Islet precursor cell (in vitro differentiated cells): Measurements from ENCODE around the gene BTBD2.
A peak's percentile ranks its signal among the peaks of the same experiment; 100 is the strongest.
"Not testable (repeated sequence)": the region's sequence is repeated elsewhere in the genome, so short reads cannot be mapped to it uniquely, and the experiment has no call there.

Experiments used
- DNase-seq: peaks from one replicate; pipeline ENCODE4 v3.0.0-alpha.2; 2018

The BTBD2 gene

DNA sequence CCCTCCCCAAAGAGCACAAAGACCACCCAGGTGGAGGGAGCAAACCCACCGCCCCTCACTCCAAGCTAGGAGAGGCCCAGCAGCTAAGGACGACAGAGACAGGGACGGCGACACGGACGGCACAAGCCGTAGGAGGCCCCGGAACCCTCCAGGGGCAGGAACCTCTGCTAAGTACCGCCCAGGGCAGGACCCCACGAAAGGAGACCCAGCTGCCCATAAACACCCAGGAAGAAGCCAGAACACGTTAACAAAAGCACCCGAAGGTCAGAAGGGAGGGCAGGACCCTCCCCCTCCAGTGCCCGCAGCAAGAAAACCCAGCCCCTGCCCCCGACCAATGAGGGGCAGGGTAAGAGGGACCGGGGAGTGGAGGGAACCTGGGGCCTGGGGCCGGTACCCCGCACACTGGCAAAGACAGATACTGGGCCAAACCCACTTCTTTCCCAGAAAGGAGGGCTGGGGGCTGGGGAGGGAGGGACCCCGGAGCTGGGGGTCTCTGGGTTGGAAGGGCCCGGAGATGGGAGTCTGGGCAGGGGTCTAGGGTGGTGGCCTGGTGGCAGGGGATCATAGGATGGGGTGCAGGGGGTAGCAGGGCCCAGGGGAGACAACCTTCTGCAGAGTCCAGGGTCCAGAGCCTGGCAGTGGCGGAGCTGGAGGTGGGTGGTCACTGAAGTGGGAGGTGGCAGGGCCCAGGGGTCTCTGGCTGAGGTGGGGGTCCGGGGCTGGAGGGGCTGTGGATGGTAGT lies 2.4 kb downstream of the BTBD2 start:
- no peak for DNase-seq

DNA sequence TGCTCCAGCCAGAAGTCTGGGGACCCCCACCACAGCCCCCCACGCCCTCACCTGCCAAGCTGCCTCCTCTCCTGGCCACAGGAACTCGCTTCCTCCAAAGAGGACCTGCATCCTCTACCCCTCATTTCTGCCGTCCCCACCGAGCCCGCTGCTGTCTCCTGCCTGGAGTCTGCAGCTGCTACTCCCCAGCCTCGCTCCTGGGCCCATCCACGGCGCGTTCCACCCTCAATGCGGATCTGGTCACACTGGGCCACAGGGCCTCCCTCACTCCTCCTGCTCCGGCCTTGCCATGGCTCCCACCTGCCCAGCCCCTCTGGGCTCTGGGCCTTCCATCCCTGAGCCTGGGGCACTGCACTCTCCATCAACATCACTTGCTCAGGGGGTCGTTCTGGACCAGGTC lies 4.3 kb downstream of the BTBD2 start:
- DNase-seq = no peak

DNA sequence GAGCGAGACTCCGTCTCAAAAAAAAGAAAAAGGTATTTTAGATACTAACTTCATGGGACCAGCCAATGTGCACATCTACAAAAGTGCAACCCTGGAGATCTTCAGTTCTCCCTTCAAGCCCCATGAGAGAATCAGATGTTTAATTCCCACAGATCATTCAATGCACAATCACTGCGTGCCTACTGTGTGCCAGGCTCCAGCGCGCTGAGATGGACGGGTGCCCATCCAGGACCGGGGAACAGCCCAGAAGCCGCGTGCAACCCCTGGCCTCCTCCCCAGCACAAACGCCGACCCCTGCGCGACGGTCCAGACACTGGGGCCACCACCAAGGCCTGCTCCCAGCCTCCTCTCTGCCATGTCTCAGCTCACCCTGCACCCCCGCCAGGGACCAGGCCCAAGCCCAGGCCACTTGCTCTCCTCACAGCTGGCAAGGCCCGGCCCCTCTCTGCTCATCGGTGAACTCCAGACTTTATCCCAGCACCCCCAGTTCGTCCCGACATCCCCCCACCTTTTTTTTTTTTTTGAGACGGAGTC lies 5.3 kb downstream of the BTBD2 start:
- DNase-seq = no peak

DNA sequence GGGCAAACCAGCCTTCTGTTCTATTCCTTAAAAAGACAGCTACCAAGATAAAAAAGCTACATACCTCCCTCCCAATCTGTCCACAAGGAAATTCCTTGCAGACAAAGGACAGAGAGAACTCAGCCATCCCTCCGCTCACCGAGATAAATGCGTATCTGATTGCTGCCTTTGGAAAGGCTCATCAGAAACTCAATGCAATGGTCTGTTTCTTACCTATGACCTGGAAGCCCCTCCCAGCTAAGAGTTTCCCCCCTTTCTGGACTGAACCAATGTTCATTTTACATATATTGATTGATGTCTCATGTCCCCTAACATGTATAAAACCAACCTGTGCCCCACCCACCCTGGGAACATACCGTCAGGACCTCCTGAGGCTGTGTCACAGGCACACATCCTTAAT lies 11.6 kb downstream of the BTBD2 start:
- DNase-seq = no peak

DNA sequence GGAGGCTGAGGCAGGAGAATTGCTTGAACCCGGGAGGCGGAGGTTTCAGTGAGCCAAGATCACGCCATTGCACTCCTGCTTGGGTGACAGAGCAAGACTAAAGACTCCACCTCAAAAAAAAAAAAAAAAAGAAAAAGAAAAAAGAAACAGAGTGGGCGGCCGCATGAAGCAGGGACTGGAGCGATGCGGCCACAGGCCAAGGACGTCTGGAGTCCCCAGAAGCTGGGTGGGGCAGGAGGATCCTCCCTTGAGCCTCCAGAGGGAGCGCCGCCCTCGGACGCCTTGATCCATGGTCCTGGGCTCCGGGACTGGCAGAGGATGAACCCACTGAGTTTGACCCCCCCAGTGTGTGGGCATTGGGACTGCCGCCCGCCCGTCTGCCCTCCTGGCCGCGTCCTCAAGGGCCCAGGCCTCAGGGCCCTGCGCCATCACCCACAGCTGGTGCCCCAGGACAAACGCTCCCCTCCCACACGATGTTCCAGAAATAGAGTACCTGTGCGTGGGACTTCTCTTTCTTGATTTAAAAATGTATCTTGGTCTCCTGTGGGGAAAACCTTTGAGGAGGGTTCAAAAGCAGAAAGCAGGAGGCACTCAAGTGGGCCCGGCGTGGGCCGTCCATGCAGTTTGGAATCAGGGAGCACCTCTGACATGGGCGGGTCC lies 15.5 kb downstream of the BTBD2 start:
- DNase-seq = no peak

DNA sequence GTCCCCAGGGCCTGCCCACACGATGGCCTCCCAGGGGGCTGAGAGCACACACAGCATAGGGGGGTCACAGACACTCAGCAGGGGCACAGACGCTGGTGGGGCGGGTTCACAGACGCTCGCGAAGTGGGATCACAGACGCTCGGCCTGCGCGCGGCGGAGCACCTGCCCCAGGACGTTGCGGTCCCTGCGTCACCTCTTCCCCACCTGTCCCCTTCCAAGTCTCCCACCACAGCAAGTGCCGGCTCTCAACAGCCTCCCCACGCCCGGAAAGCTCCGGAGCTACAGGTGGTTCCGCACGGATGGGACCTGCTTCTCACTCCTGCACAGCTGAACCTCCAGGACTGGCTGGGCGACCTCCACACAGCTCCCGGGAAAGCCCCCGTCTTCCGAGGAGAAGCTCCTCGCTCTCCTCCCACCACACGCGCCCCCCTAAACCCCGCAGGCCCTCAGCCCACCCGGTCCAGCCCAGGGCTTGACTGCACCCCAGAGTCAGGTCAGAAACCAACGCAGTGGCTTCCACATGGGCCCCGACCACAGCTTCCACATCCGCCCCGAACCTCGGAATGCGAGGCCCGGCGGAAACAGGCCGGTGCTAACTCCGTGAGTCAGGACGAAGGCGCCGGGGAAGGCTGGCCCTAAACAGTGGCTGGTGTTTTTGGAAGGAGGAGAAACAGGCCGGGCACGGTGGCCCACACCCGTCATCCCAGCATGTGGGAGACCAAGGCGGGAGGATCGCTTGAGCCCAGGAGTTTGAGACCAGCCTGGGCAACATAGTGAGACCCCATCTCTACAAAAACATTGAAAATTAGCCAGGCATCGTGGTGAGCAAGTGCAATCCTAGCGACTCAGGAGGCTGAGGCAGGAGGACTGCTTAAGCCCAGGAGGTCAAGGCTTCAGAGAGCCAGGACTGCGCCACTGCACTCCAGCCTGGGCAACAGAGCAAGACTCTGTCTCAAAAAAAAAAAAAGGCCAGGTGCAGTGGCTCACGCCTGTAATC lies 16.5 kb downstream of the BTBD2 start:
- DNase-seq = no peak

DNA sequence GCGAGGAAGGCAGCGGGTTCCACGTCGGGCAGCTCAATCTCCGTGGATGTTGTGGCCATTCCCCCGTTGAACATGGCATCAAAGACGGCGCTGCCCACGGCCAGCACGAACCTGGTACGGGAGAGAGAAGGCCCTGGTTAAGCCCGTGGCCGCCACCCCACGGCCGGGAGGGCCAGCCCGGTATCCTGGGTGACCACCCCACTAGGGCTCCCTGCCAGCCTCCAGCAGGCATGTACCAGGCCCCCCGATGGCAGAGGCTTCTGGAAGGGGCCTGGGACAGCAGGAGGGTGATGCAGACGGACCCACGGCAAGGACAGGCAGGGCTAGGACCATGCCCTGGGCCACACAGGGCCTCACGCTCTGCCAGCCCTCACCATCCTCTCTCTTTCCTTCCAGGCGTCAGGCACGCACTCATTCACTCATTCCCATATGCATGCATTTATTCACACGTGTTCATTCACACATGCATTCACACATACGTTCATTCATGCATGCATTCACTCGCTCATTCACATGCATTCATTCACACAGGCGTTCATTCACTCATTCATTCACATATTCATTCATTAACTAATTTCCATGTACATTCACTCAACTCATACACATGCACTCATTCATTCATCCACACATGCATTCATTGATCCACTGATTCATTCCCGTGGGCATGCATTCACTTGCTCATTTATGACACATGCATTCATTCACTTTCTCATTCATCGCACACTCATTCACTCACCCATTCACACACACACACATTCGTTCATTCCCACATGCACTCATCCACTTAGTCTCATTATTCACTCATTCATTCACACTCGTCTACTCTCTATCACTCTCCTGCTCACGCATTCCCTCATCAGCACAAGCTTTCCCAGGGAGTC lies 17.9 kb downstream of the BTBD2 start:
- DNase-seq = no peak

DNA sequence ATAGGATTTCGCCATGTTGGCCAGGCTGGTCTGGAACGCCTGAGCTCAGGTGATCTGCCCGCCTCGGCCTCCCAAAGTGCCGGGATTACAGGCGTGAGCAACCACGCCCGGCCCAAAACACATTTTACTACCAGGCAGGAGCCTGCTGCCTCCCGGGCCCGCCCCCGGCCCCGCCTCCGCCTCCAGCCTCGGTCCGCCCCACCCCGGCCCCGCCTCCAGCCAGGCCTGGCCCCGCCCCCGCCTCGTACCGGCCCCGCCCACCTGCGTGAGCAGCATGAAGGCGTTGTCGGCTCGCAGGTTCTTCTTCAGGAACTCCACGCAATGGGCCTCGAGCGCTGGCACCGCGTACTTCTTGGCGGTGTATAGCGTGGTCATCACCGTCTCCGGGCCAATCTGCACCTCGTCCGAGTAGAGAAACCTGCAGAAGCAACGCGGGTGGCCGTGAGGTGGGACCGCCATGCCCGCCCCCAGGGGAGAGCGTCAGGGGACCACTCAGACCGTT lies 22.7 kb downstream of the BTBD2 start:
- DNase-seq = no peak

DNA sequence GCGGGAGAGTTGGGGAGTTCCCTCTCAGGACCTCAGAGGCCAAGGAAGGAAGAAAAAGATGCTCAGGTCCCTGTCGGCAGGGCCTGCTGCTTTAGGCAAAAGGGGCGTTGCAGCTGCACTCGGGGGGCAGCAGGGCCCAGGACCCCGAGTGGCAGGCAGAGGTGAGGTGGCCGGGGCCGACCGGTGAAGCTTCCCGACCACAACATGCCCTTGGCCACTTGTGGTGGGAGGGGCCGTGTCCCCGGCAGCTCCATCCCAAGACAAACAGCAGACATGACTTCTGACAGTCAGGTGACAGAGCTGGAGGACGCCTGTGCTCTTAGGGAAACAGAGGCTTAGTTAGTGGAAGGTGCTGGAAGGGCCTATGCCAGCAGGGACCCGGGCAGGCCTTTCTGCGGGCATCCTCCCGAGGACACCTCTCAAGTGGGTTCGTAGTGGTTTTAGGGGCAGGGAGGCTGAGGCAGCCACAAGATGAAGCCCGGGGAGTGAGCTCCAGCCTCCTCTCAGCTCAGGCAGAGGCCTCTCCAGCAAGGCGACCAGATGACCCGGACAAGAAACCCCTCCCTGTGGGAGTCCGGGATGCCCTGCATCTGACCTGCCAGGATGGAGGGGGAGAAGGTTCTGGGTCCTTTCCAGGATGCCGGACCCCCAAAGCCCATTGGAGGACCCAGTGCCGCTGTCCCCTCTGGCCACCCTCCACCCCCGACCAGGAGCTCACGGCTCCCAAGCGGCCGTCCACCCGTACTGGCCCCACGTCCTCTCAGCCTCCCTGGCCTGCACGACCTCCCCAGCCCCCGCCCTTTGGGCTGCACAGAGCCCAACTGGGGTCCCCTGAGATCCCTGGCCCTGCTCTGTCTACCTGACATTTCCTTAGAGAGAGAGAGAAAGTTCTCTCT lies 24.2 kb downstream of the BTBD2 start:
- DNase-seq = peak; percentile 49

DNA sequence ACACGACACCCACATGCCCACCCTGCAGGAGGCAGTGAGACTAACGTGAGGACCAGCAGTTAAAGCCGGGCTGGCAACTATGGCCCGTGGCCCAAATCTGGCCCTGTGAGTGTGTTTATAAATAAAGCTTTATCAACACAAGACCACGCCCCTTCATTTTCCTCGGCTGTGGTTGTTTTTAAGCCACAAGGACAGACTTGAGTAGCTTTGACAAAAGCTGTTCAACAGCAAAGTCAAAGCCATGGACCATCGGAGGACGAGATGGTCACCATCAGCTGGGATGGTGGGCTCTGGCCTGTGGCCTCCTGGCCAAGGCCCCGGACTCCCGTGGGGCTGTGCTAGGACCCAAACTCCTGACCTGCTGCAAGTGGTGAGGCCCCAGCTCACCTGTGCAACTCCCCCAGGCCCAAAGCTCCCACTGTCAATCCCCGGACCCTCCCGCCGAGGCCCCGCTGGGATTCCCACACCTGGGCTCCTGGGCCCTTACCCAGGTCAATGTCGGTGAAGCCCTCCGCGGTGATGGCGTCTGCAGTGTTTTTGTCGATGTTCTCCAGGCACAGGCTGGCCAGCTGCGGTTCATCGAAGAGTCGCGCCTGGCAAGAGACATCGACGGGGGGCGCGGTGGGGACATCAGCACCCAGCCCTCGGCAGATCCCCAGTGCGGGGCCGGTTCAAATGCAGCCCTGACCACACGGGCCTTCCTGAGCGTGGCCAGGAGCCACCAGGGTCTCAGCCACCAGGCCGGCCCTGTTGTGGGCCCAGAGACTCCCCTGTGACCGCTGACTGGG lies 25.1 kb downstream of the BTBD2 start:
- DNase-seq = no peak

DNA sequence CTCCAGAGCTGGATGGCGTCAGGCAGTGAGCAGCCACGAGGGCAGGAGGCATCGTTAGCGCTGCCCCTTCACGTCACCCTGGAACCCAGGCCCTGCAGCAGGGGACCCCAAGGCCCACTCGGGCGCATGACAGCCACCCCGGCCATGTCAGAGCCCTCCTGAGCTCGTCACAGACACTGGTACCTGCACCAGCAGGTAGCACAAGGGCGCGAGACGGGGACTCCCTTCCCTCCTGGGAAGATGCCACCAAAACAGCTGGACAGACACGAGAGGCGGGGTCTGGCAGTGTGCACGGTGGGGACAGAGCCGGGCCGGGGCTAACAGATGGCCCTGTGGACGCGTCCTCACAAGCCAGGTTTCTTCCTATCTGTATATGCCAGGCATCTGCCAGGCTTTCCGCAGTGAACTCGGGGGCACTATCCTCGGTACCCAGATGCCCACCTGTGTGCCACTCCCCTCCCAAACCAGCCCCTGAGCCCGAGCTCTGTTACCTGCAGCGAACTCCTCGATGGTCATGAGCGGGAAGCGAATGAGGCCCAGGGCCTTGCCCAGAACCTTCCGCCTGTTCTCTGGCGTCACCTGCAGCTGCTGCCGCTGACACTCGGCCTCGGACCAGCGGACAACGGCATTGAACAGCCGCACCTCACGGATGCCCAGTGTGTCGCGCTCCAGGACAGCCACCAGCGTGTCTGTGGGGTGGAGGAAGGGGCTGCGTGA lies 25.8 kb downstream of the BTBD2 start:
- DNase-seq = peak; percentile 48

DNA sequence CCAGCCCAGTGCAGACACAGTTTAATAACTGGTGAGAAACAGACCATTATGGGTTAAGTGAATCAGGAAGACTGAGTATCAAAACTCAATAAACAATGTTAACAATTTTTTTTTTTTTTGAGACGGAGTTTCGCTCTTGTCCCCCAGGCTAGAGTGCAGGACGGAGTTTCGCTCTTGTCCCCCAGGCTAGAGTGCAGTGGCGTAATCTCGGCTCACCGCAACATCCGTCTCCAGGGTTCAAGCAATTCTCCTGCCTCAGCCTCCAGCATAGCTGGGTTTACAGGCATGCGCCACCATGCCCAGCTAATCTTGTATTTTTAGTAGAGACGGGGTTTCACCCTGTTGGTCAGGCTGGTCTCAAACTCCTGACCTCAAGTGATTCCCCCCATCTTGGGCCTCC lies 27.1 kb downstream of the BTBD2 start:
- not testable (repeated sequence) for DNase-seq

DNA sequence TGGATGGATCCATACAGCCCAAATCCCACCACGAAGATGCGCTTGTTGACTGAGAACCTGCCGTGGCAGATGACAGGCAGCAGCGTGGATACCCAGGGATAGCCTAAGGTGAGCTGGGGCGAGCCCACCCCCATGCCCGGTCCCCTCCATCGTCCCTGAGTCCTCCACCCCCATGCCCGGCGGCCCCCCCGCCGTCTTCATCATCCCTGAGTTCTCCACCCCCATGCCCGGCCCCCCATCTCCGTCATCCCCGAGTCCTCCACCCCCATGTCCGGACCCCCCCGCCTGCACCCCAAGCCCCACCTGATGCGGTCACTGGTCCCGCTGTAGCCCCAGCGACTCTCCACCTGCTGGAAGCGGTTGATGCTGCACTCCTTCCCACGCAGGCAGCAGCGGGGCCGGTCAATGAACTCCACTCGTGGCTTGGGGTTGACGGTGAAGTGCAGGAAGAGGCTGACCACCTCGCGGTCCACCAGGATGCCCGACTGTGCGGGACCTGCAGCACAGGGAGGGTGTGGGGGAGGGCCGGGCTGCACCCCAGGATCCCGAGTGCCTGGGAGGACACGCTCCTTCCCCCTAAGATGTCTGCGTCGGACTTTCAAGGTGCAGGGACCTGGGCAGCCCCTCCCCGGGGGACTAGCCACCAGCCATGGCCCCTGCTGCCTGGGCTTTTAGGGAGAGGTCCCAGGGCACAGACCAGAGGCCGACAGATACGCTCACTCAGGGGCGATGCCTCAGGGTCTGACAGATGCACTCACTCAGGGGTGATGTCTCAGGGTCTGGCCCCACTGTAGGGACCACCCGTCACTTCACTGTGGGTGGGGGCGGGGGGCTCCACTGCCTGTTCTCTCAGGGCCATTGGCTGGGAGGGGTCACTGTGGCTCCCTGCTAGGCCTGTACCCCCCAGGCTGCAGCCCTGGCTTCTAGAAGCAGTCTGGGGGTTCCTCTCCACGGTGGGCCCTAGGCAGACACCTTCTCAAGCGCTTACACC lies 28.0 kb downstream of the BTBD2 start:
- no peak for DNase-seq

DNA sequence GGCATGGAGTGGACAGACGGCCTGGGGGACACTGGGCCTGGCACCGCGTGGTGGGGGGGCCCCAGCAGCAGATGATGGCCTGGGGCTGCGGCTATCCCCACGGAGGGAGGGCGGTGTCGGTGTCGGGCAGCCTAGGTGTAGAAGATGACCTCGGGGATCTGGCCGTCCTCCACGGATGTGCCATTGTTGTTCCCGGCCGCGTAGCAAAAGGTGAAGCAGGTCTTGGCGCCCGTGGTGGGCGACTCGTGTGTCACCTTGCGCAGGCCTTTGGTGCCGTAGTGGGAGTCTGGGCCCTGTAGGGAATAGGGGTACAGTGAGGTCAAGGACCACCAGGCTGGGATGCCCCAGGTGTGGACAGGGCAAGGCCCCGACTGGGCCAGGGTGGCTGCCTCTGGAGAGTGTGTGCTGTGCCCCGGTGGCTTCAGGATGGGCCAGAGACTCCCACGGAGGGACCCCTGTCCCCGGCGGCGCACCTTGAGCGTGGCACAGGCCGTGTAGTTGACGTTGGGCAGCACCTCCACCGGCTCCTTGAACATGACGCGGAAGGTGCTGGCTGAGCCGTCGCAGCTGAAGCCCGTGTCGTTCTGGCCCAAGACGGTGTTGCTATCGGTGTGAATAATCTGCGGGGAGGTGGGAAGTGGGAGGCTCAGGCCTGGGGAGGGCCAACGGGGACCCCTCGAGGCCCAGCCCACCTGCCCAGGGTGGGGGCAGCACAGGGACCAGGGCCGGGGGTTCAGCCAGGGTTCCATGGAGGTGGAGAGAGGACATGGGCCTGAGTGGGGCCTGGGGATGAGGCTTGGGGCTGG lies 29.0 kb downstream of the BTBD2 start:
- no peak for DNase-seq

DNA sequence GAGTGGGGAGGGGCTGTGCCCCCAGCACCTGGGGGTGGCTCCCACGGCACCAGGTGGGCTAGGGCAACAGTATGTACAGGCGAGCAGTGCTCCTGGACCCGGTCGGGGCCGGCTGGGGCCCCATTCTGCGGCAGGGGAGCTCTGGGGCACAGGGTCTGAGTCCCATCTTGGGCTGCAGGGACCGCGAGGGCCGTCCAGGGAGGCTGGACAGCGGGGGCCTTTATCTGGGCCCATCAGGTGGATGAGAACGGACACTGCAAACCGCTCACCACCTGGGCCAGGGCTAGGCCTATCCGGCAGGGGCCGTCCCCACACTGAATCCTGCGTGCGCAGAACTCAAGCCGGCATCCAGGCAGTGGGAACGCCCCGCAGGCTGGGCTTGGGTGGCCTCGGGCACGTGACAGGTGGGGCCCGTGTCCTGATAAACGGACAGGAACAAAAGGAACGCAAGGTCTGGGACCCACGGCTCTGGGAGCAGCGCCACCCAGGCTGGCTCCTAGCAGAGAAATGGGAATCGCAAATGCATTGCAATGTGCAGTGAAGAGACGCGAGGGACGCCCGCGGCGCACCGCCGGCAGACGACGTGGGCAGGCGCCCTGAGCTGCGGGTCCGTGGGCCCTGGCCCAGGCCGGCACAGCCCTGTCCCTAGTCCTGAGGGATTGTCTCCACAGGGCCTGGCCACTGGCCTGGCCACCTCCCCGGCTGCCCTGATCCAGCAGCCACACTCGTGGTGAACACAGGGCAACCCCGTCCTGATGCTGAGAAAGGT lies 29.7 kb downstream of the BTBD2 start:
- no peak for DNase-seq

DNA sequence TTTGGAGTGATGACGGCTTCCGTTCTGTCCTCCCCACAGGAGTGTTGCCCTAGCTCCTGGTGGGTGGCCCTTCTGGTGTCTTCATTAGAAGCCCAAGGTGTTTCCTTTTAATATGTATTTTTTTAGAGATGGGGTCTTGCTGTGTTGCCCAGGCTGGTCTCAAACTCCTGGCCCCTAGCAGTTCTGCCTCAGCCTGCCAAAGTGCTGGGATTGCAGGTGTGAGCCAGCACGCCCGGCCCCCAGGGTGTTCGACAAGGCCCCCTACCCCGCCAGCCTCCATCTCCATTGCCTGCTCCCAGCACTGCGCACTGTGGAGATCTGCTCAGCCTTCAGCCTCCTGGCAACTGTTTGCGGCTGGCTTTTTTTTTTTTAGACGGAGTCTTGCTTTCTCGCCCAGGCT lies 31.2 kb downstream of the BTBD2 start:
- DNase-seq = no peak
